HG03060 (cell line): Measurements from ENCODE around the gene KCNJ12.
"Not testable (repeated sequence)": the region's sequence is repeated elsewhere in the genome, so short reads cannot be mapped to it uniquely, and the experiment has no call there.

ENCODE experiments used
- ATAC-seq: cut with Tn5 transposase; IDR thresholded peaks from one replicate; pipeline ENCODE4 v1.9.1; 2021; ENCODE audit warnings: low read depth, moderate number of reproducible peaks; ENCODE audit not compliant: unreplicated experiment

Gene KCNJ12

DNA sequence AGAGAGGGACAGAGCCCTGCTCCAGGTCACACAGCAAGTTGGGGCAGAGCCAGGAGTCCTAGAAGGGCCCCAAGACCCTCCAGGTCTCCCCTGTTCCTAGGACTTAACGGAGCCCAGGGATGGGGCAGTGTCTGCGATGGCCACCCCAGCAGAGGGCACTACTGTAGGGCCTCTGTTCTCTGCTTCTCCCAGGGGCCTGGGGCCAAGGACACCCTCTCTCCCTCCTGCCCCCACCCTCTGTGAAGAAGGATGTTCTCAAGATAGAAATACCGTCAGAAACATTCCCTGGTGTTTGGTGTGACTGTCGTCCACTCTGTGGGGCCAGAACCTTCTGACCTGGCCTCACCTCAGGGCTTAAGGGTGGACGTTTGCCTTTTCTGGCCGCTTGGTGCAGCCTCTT, 28.4 kb downstream of the KCNJ12 start:
- not testable (repeated sequence) for ATAC-seq

DNA sequence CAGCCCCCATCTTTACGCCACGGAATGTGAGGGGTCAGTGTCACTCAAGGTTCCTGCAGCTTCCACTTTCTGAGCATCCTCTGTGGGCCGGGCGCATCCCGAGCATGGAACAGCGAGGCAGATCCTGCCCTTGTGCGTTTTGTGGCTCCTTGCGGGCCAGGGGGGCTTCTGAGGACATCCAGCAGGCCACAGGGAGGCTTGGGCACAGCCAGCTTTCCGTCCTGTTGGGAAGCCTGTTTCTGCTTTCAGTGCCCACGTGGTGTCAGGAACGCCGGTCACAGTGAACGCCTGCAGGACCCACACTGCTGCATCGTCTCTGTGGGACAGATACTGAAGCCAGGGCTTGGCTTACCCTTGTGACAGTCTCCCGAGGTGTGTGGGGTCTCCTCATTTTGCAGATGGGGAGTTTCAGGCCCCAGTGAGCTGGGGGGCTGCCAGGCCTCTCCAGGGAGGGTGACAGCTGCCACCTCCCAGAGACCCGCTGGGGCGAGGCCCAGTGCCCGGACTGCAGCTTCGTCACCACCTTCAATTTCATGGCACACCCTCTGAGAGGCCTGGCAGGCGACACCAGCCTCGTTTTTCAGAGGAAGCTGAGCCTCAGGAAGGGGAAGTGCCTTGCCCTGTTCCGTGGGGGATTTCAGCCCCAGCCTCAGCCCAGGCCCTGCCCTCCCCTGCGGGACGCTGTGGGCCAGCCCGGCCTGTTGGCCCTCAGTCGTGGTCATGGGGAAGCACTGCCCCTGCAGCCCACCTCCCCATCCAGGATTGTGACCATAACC, 29.0 kb downstream of the KCNJ12 start:
- ATAC-seq = not testable (repeated sequence)

DNA sequence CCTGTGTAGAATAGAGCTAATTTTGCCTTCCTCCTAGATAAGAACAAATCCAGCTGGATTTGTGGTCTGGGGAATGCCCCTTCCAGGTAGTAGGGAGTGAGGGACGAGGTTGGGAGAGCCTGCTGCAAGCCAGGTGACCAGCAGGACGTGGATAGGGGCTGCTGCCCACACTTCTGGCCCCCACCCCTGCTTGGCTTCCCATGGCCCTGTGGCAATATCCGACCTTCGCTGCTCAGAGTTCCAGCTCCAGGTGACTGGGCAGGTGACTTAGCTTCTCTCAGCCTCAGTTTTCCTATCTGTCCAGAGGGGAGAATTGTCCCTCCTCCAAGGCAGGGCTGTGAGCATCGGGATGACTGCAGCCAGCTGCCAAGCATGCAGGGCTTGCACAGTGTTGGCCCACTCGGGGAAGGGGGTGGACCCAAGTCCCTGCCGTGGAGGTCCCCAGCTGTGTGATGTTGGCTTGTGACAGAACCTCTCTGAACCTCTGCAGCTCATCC, 29.8 kb downstream of the KCNJ12 start:
- not testable (repeated sequence) for ATAC-seq

DNA sequence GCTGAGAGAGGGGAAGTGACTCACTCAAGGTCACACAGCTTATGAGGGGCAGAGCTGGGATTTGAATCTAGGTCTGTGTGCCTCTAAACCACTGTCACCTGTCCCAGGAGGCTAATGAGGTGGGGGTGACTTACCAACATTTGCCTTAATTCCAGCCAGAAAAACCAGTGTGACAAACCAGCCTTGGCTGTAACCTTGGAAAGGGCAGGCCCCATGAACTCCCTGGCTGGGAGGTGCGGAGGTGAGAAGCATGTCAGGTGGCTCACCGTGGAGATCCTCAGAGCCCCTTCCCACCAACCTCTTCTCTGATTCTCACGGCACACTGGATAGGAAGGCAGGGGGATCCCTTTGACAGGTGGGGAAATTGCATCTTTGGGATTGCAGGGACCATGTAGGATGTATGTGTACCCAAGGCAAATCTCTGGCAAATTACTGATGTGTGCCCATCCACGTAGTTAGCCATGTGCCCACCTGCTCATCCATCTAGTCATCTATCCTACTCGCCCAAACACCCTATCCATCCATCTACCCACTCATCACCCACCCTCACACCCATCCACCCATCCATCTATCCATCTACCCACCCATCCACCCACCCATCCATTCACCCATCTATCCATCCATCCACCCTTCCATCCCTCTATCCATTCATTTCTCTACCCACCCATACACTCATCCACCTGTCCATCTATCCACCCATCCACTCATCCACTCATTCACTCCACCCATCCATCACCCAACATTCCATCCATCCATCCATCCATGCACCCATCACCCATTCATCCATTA, 30.7 kb downstream of the KCNJ12 start:
- ATAC-seq = not testable (repeated sequence)

DNA sequence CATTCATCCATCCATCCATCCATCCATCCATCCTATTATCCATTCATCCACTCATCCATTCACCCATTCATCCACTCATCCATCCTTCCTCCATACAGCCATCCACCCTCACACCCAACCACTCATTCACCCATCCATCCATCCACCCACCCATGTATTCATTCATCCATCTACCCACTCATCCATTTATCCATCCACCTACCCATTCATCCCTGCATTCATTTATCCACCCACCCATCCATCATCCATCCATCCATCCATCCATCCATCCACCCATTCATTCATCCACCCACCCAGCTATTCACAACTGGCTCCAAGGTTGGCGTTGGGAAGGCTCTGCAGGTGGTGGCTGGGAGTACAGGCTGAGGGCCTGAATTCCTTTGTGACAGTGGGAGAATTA, 31.6 kb downstream of the KCNJ12 start:
- not testable (repeated sequence) for ATAC-seq

DNA sequence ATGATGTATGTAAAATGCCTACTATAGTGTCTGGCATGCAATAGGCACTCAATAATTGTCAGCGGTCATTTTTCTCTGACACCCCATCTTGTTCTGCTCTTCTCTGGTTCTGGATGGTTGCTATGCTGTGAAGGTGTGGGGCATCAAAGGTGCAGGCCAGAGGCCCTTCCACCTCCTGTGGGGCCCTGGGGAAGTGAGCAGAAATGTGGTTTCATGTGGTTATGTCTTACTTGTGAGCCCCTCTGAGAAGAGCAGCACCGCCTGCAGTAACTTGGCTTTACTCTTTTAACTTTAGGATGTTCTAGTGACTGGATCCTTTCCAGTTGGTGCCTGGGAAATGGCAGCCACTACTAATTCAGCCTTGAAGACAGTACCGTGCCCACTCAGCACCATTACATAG, 32.1 kb downstream of the KCNJ12 start:
- not testable (repeated sequence) for ATAC-seq

DNA sequence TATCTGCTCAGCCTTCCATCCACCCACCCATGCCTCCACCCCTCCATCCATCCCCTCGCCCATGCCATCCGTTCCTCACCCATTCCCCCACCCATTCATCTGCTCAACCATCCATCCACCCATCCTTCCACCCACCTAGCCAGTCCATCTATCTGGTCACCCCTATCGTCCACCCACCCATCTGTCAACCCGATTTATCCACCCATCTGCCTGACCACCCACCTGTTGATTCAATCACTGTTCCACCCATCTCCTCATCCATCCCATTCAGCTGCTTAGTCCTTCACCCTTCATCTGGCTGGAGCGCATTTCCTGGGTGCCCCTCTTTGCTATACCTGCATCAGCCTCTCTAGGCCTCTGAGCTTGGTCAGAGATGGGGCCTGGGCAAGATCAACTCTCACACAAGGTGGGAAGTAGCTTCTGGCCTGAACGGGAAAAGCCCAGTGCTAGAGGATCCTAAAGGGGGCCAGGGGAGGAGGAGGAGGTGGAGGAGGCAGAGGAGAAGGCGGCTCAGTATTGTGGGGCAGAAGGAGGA, 32.7 kb downstream of the KCNJ12 start:
- ATAC-seq = not testable (repeated sequence)

DNA sequence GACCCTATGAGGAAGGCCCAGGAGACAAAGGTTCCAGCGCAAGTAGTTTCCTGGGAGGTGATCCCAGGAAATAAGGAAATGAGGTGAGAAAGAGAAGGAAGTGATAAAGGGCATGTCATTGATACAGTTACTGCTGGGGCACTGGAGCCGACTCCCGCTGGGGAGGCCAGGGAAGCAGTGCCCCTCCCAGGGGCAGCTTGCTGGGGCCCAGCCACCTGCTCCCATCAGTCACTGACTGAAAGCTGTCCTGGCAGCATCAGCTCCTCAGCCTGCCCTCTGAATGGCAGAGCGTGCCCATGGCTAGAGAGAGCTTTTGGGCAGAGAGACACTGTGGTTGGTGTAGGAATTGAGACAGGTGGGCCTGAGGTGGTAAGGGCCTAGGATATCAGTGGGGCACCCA, 33.2 kb downstream of the KCNJ12 start:
- not testable (repeated sequence) for ATAC-seq

DNA sequence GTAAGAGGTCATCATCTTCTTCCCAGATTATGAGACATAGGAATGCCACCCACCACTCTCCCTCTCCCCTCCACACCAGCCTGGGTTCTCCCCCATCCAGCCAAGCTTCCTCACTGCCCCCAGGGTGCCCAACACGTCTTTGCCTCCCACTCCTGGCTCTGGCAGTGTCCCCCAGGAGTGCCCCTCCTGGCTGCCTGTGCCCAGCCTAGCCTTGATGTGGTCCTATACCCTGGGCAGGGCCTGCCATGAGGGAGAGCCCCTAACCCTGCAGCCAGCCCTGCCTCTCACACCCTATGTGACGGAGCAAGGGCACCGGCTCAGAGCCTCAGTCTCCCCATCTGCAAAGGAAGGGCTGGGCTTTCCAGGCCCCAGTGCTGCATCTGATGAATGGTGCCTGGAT, 33.8 kb downstream of the KCNJ12 start:
- ATAC-seq = not testable (repeated sequence)

DNA sequence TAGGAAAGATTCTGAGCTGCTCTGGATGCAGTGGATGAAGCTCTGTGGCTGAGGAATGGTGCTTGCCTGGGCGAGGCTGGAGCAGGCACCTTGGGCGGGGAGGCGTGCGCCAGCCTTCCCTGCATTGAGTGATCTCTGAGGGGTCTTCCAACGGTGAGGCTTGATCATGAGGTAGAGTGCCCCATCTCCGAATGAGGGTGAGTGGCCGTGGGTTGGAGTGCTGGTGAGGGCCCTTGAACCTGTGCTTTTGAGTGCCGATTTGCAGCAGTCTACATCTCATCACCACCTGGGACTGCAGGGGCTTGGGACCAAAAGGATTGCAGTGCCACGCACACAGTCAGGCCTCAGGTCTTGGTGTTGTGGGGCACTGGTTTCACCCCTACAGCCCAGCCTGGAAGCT, 34.2 kb downstream of the KCNJ12 start:
- not testable (repeated sequence) for ATAC-seq

DNA sequence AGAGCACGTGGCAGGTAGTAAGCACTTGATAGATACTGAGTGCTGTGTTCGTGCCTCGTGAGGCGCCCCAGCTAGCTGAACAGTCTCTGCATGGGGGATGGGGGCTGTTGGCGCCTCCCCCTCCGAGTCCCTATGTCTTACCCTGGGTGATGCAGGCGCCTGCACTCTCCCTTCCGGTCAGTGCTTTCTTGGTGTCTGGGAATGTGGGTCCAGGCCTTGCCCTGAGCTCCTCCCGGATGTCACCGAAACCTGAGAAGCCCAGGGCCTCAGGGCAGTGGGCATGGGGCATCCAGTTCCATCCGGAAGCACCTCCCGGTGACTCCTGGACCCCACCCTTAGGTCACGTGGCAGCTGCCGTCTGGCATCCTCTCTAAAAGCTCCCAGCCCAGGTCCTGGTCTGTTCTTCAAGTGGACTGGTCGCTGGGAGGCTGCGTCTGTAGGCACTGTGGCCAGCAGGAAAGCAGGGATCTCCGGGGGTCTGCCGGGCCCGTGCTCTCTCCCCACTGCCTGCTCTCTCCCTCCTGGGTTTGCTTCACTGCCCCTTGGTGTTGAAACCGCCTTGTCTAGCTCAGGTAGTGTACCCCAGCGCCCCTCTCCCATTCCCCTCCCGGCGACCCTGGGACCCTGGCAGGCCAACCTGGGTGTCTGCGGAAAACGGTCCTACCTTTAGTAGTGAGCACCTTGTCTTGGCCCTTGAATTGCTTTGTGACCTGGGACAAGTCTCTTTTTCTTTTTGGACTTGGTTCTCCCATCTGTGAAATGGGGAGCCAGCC, 34.9 kb downstream of the KCNJ12 start:
- not testable (repeated sequence) for ATAC-seq

DNA sequence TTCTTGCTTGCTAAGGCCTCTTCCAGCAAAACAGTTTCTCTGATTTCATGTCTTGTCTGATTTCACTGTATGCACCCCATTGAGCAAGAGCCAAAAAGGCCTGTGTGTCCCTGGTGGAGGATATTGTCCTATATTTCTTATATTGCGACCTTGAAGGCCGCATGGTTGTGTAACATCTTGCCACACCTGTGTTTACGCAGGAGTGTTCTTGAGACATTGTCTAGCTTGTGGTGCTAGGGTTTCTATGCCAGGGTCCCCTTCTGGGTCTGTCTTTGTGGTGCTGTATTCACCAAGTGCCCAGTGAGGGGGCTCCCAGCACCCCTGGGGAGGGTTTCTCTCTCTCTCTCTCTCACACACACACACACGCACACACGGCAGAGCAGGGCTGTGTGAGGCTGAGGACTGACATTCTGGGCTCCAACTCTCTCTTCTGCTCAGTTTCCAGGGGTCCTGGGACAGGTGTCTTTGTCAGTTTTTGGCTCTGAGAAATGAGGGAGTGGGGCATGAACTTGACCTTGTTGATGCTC, 35.6 kb downstream of the KCNJ12 start:
- ATAC-seq = not testable (repeated sequence)

DNA sequence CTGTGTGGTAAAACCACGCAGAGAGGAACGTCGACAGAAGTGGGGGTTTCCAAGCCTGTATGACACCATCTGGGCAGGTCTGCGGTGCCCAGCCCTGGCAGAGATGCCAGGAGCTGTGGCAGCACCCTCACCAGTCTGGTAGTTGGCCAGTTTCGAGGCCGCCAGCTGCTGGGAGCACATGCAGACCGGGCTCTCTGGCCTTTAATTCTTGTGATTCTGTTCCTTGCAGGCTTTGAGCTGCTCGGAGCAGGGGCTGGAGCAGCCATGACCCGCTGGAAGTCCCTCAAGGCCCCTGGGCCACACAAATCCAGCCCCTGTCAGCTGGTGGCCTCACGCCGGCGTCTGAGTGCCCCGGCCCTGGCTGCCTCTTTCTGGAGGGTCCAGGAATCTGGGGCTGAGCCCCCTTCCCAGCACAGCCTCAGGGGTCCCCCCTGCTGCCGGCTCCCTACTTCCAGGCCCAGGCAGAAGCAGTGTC, 36.1 kb downstream of the KCNJ12 start:
- not testable (repeated sequence) for ATAC-seq

DNA sequence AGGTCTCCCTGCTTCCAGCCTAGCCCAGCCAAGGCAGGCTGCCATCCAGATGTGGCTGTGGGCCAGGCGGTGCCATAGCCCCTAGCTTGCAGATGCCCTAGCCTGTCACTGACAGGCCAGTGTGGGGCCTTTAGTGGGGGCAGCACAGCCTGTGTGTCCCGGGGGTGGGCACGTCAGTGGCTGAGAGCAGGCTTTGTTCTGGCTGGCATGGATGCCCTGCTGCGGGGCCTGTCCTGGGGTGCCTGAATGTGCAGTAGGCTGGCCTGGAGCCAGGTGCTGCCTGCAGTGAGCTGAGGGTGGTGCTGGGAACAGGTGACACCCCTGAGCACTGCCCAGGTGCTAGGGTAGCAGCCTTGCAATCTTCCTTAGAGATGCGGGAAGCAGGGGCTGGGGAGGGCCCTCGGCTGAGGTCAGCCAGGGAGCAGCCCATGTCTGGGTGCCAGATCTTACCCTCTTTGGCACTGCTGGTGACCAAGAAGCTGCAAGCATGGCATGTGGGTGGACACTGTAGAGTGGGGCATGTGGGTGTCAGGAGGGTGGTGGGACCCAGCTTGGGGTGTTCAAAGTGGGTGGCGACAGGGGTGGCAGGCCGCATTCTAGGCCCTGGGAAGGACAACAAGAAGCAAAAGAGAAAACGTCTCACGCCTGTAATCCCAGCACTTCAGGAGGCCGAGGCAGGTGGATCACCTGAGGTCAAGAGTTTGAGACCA, 37.6 kb downstream of the KCNJ12 start:
- not testable (repeated sequence) for ATAC-seq

DNA sequence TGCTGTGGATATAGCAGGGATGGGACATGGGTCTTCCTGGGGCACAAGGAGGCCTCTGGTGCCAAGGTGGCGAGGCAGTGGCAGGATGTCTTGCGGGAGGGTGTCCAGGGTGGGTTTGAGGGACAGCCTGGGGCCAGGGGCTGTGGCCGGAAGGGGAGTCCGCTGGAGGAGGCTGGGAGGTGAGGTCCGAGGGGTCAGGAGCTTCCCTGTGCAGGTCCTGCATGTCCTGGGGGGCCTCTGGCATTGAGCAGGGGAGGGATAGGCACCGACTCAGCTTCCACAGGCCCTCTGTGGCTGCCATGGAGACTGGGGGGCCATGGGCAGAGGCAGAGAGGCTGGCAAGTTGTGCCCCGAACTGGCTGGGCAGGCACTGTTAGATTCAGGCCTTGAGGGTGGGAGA, 38.5 kb downstream of the KCNJ12 start:
- ATAC-seq = not testable (repeated sequence)

DNA sequence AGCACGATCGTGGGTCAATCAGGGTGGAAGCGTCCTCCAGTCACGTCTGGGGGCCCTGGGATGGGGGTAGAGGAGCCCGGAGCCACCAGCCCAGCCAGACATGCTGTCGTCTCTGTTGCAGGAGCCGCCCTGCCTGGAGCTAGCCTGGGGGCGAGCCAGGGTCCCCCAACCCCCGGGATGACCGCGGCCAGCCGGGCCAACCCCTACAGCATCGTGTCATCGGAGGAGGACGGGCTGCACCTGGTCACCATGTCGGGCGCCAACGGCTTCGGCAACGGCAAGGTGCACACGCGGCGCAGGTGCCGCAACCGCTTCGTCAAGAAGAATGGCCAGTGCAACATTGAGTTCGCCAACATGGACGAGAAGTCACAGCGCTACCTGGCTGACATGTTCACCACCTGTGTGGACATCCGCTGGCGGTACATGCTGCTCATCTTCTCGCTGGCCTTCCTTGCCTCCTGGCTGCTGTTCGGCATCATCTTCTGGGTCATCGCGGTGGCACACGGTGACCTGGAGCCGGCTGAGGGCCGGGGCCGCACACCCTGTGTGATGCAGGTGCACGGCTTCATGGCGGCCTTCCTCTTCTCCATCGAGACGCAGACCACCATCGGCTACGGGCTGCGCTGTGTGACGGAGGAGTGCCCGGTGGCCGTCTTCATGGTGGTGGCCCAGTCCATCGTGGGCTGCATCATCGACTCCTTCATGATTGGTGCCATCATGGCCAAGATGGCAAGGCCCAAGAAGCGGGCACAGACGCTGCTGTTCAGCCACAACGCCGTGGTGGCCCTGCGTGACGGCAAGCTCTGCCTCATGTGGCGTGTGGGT, 39.2 kb downstream of the KCNJ12 start:
- not testable (repeated sequence) for ATAC-seq

DNA sequence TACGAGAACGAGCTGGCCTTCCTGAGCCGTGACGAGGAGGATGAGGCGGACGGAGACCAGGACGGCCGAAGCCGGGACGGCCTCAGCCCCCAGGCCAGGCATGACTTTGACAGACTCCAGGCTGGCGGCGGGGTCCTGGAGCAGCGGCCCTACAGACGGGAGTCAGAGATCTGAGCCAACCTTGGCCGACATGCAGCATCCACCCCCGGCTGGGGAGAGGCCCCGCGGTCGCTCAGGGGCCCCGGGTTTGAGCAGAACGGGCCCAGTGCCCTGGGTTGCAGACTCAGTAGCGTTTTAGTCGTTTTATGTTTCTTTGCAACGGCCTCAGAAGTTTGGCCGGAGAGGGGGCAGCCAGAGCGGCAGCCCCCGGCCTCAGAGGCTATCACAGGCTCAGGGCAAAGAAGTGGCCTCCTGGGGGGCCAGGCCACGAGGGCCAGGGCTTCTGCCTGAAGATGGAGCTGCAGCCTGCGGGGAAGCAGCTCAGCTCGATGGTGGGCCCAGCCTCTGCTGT, 40.4 kb downstream of the KCNJ12 start:
- ATAC-seq = not testable (repeated sequence)

DNA sequence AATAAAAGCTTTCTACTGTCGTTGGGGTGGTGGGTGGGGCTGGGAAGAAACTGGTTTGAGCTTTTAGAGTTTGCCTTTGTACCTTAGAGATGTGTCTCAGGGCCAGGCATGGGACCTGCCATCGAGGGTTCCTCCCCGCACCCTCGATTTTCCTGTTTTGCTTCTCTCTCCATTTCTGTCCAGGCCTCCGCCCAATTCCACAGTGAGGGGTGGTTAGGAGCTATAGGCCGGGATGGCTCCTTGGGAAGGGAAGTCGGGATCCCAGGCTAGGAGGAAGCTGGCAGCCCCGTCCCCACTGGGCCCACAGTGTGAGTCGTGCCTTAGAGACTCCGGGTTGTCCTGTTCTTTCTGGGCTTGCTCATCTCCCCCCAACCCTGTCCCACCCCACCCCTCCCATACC, 41.2 kb downstream of the KCNJ12 start:
- ATAC-seq = not testable (repeated sequence)
